ENCODE data around the gene MX2. TPM values are rescaled to one million over a fixed set of nuclear protein-coding genes. Genes with fewer than 3 reads are reported as not detected.

The MX2 gene
- total RNA-seq, 1 experiment from 2014 or later = 17.6 TPM

GRCh38 chr21:41345356-41345755, 16.5 kb upstream of the MX2 start:
- H3K9me3 Mint-ChIP-seq (ENCODE audit: low read depth, unreplicated experiment) = no peaks in the 10 kb centered on the region
- H3K27ac Mint-ChIP-seq (ENCODE audit: unreplicated experiment) = no peak overlapping the region
- intact Hi-C loops (cut with micrococcal nuclease; ENCODE audit: unreplicated experiment) = no loop called here
- BruUV-seq (replicated peaks) = no TSS peak
- TF ChIP-seq, protein P1, sequence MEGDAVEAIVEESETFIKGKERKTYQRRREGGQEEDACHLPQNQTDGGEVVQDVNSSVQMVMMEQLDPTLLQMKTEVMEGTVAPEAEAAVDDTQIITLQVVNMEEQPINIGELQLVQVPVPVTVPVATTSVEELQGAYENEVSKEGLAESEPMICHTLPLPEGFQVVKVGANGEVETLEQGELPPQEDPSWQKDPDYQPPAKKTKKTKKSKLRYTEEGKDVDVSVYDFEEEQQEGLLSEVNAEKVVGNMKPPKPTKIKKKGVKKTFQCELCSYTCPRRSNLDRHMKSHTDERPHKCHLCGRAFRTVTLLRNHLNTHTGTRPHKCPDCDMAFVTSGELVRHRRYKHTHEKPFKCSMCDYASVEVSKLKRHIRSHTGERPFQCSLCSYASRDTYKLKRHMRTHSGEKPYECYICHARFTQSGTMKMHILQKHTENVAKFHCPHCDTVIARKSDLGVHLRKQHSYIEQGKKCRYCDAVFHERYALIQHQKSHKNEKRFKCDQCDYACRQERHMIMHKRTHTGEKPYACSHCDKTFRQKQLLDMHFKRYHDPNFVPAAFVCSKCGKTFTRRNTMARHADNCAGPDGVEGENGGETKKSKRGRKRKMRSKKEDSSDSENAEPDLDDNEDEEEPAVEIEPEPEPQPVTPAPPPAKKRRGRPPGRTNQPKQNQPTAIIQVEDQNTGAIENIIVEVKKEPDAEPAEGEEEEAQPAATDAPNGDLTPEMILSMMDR (IDR thresholded peaks at IDR 0.05; ENCODE audit: unreplicated experiment) = no peak
- no peaks in the 10 kb centered on the region for H3K36me3 Mint-ChIP-seq (ENCODE audit: insufficient read depth, unreplicated experiment)
- peaks cover 15% of the 10 kb centered on the region for H3K27me3 Mint-ChIP-seq (ENCODE audit: unreplicated experiment)
- peaks cover under 1% of the 10 kb centered on the region for H3K4me1 Mint-ChIP-seq (ENCODE audit: low read depth, unreplicated experiment)
- DNase-seq = no peak
- CTCF ChIA-PET = no interaction called here
- H3K4me3 Mint-ChIP-seq (ENCODE audit: low read depth, unreplicated experiment) = no peak overlapping the region

DNA sequence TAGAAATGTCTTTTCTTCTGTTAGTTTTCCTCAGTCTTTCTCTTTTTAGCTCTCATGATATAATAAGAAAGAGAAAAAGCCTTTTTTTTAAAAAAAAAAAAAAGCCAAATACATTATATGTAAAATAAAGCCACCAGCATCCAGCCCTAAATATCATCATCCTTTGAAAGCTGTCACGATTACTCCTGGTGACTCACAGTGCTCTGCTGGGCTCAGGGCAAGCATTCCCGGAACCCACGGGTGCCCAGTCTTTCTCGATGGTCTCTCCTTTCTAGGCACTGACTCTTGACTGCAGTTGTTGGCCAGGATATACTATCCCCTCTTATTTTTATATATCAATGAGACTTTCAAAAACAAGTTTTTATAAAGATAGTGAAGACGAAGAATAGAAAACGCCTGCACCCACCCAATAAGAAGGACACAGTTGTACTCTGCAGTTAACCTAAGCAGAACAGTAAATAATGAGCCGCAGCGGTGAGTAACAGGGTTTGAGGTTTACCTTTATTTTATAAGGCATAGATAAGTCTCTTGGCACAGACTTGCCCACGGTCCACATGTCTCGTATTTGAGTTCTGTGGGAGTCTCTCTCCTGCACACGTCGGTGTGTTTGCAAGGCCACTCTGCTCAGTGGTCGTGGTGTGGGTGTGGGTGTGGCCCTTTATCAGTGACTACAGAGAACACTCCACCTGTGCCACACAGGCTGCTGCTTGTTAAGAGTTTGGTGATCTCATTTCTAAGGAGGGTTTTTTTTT, 15.7 kb upstream of the MX2 start:
- BruUV-seq (replicated peaks) = no TSS peak

DNA sequence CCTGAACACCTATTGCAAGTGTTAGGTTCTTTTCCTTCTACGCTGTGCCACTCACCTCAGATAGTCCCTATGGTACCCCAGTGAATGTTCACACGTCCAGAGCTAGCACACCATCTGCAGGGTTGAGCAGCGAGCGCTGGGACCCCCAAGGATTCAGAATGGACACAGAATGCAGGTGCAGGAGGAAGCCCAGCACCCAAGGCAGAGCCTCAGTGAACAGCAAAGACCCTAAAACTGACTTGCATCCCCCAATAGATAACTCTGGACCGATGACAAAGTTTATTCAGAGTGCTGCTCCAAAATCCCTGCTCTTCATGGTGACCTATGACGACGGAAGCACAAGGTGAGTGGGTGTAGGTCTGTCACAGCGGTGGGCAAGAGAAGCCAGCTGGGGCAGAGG, 15.1 kb upstream of the MX2 start:
- Mint-ChIP-seq H3K27ac (ENCODE audit: unreplicated experiment) (no peak overlapping the region), H3K36me3 (ENCODE audit: insufficient read depth, unreplicated experiment) (no peaks in the 10 kb centered on the region), H3K27me3 (ENCODE audit: unreplicated experiment) (peaks cover 13% of the 10 kb centered on the region), H3K4me1 (ENCODE audit: low read depth, unreplicated experiment) (peaks cover 12% of the 10 kb centered on the region), H3K9me3 (ENCODE audit: low read depth, unreplicated experiment) (no peaks in the 10 kb centered on the region), H3K4me3 (ENCODE audit: low read depth, unreplicated experiment) (no peak overlapping the region)
- TF ChIP-seq, protein P1 (IDR thresholded peaks at IDR 0.05; ENCODE audit: unreplicated experiment) = no peak
- DNase-seq = no peak
- intact Hi-C loops (cut with micrococcal nuclease; ENCODE audit: unreplicated experiment) = no loop called here
- BruUV-seq (replicated peaks) = no TSS peak
- CTCF ChIA-PET = no interaction called here

More for the DNA sequence above, 15.7 kb upstream of the MX2 start:
- Mint-ChIP-seq H3K4me1 (ENCODE audit: low read depth, unreplicated experiment) (peaks cover 8% of the 10 kb centered on the region), H3K27ac (ENCODE audit: unreplicated experiment) (no peak overlapping the region), H3K9me3 (ENCODE audit: low read depth, unreplicated experiment) (no peaks in the 10 kb centered on the region), H3K27me3 (ENCODE audit: unreplicated experiment) (peaks cover 15% of the 10 kb centered on the region), H3K36me3 (ENCODE audit: insufficient read depth, unreplicated experiment) (no peaks in the 10 kb centered on the region), H3K4me3 (ENCODE audit: low read depth, unreplicated experiment) (no peak overlapping the region)
- TF ChIP-seq, protein P1 (IDR thresholded peaks at IDR 0.05; ENCODE audit: unreplicated experiment) = no peak
- intact Hi-C loops (cut with micrococcal nuclease; ENCODE audit: unreplicated experiment) = no loop called here
- no peak for DNase-seq
- CTCF ChIA-PET = no interaction called here

DNA sequence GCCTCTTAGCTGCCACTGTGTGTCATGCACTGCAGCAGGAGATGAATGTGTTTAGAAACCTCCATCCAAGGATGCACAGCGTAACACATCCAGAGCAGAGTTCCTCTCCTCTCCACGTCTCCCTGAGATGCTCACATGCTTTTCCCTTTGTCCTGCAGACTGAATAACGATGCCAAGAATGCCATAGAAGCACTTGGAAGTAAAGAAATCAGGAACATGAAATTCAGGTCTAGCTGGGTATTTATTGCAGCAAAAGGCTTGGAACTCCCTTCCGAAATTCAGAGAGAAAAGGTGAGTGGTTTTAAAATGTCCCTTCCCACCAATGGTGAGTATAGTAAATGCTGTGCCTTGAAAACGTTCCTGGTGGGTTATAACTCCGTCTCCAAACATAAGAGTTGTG, 13.4 kb upstream of the MX2 start:
- Mint-ChIP-seq H3K4me1 (ENCODE audit: low read depth, unreplicated experiment) (peaks cover 12% of the 10 kb centered on the region), H3K4me3 (ENCODE audit: low read depth, unreplicated experiment) (no peak overlapping the region), H3K27me3 (ENCODE audit: unreplicated experiment) (no peaks in the 10 kb centered on the region), H3K9me3 (ENCODE audit: low read depth, unreplicated experiment) (no peaks in the 10 kb centered on the region), H3K36me3 (ENCODE audit: insufficient read depth, unreplicated experiment) (no peaks in the 10 kb centered on the region), H3K27ac (ENCODE audit: unreplicated experiment) (no peak overlapping the region)
- intact Hi-C loops (cut with micrococcal nuclease; ENCODE audit: unreplicated experiment) = no loop called here
- CTCF ChIA-PET = no interaction called here
- BruUV-seq (replicated peaks) = no TSS peak
- TF ChIP-seq, protein P1 (IDR thresholded peaks at IDR 0.05; ENCODE audit: unreplicated experiment) = no peak
- no peak for DNase-seq

Measured in Calu3 (cell line).